Fibroblast of the conjunctiva (primary cell): ENCODE results near the gene MOB3A.

Source experiments
- DNase-seq: peaks from one replicate; pipeline ENCODE4 v3.0.0-alpha.2; 2010; ENCODE audit warnings: low read depth

Gene MOB3A

GRCh38 chr19:2123682-2124387, 27.7 kb upstream of the MOB3A start:
- DNase-seq = no peak

DNA sequence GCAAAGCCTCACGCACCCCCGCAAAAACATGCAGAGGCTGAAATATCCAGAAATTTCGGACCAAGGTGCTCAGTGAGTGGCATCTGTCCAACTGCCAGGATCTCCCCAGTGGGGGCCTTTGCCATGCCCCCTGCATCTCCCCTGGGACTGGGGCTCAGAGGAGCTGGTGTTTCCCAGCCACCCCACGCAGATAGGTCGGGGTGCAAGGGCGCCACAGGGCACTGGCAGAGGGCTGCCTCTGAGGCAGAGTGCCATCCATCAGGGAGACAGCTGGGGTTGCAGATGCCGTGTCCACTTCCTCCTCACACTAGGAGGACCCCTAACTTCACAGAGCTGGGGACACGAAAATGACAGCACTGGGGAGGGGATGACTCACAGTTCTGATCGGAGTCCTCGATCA, 26.9 kb upstream of the MOB3A start:
- DNase-seq = no peak

DNA sequence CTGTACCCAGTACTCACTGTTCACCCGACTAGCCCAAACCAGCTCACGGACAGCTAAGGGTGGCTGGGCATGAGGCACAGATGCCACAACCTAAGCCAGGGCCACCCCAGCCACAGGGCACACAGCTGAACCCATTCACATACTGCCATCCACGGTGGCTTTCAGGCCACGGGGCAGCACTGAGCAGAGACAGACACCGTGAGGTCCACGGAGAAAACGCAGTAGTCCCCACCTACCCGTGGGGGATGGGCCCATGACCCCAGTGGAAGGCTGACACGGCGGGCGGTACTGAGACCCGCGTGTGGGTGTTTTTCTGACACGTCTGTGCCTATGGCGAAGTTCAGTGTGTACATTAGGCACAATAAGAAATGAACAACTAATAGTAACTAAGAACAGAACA, 26.1 kb upstream of the MOB3A start:
- DNase-seq = no peak

DNA sequence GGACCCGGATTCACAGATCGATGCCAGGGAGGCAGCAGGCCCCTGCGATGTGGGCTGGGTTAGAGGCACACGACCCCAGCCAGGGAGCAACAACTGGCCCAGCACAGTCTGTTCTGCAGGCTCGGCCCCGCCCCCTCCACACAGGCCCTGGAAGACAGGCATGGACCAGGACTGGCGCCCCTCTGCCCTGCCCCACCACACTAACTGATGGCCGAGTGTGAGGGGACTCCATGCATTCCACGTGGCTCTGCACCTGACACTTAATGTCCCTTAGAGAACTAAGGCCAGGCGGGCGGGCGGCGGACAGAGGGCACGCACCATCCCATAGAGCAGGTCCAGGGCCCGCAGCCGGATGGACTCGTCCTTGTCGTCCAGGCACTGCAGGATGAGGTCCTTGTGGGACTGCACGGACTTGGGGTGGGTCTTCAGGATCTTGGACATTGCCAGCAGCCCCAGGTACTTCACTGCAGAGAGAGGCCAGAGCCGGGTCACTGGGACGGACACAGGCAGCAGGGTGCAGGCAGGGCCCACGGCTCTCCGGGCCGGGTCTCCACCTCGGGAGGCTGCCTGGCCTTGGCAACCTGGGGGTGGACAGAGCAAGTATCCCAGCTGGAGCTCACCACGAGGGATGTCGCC, 25.4 kb upstream of the MOB3A start:
- no peak for DNase-seq

DNA sequence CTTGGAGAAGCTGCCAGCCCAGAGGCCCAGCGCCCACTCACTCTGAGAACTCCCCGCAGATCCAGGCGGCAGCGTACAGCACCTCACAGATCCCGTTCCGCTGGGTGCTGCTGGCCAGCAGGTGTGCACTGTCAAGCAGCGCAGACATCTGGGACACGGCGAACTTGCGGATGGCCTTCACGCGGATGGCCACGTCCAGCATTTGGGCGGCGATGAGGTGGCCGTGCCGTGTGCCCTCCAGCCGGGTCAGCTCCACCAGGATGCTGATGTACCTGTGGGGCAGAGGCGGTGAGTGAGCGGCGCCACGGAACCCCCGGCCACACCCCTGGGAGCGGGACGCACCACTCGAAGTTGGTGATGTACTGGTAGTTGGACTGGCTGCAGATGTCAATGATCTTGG, 24.7 kb upstream of the MOB3A start:
- DNase-seq = no peak

DNA sequence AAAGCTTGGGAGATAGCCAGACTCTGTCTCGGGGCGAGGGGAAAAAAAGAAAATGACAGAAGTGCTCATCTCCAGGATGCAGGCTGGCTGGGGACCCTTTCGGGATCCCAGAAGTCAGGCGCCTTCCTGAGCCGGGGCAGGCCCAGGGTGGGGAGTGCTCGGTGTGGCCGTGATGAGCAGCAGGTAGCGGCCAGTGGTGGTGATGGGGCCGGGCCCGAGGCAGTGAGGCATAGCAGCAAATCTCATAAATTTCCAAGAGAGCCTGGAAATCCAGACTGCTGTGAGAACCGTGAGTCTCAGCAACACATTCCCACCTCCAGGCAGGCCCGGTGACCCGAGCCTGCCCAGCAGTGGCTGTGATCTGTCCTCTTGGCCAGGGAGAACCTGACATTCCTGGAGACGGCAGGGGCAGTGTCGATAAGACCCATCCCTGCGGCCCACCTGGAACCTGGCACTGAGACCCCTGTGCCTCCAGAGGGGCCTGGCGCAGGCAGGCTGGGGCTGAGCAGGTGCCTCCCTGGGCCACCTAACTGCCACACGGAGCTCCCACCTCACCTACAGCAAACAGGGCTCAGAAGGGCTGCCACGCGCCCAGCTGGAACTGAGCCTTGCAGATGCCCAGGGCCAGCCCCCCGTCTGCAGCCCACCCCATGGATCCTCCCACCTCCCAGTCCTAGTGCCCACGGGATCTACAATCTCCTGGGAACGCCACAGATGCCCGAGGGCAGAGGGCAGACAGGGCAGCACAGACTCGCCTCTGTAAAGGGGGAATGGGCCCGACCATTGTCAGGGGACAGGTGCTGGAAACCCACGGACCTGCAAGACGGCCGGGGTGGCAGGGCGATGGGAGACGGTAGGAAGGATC, 24.0 kb upstream of the MOB3A start:
- DNase-seq = no peak

DNA sequence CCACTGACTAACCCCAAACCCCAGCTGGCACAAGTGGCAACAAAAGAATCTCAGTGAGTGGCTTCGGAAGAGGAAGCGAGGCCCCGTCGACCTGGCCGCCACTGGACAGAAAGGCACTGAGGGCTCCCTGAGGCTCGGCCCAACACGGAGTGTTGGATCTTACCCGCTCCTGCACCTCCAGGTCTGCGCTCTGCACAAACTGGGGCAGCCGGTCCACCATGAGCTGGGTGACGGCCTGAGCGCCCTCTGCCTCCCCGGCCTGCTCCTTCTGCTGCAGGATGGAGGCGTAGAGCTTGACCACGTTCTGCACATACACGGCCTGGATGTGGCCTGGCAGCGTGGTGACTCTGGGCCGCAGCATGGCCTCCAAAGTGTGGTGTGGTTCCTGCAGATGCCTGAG, 22.3 kb upstream of the MOB3A start:
- no peak for DNase-seq

DNA sequence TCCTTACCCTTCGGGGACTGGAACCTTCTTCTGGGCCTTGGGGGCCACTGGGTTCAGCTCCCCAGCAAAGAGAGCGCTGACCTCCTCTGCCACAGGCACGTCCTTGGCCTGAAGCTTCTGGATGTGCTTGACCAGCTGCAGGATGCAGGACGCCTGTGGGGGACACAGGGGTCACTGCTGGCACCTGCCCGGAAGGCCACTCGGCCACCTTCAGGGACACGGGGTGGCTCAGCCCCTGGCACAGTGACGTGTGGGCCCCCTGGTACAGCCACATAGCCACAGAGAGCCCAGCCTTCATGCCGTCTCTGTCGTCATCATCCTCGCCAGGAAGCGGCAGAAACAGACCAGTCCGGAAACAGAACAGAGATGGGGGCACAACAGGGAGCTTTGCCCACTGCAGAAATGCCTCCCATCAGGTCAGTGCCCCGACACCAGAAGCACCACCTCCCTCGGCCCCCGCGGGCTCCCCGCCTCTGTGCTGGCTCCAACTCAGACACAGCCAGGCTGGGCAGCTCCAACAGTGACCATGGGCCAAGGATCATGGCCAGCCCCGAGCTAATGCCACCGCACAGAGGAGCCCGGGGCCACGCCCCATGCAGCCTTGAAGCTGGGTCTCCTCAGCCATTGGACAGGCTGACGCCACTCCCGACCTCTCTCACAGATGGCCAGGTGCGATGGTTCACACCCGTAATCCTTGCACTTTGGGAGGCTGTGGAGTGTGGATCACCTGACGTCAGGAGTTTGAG, 21.3 kb upstream of the MOB3A start:
- DNase-seq = no peak

DNA sequence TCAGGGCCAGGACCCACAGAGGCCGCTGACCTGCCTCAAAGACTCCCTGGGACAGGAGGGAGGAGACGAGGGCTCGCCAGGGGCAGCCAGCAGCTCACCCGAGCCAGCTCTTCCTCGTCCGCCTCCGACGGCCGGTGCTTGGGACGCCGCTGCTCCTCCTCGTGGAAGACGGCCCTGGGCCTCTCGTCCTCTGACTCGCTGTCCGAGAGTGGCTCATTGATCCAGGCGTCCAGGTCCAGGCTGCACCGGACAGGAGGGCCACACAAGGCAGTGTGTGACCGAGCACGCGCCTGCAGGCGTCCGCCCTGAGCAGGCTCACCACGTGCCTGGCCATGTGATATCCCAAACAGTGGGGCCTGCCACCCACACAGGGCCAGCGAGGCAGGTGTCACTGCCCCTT, 20.4 kb upstream of the MOB3A start:
- DNase-seq = no peak

GRCh38 chr19:2115911-2116426, 19.8 kb upstream of the MOB3A start:
- no peak for DNase-seq

- no peak for DNase-seq
These were observed 19.2 kb upstream of the MOB3A start for GRCh38 chr19:2115324-2115723.

DNA sequence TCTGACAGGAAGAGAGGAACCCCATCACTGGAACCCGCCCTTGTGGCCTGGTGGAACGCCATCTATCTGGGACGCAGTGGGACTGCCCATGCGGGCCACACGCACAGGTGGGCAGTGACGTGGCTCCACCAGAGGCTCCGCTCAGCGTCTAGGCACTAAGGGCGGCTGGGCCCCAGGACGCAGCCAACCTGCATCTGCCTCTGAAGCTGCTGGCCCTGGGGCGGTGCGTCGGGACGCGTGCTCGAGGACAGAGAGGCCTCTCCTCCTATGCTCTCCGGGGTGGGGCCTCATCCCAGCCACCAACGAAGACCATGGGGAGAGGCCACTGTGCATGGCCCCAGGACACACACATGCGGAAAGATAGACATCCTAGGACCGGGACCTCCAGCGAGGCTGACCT, 18.7 kb upstream of the MOB3A start:
- DNase-seq = no peak

GRCh38 chr19:2114218-2114617, 18.1 kb upstream of the MOB3A start:
- no peak for DNase-seq

- DNase-seq = no peak
These were observed 17.5 kb upstream of the MOB3A start for GRCh38 chr19:2113439-2114211.

DNA sequence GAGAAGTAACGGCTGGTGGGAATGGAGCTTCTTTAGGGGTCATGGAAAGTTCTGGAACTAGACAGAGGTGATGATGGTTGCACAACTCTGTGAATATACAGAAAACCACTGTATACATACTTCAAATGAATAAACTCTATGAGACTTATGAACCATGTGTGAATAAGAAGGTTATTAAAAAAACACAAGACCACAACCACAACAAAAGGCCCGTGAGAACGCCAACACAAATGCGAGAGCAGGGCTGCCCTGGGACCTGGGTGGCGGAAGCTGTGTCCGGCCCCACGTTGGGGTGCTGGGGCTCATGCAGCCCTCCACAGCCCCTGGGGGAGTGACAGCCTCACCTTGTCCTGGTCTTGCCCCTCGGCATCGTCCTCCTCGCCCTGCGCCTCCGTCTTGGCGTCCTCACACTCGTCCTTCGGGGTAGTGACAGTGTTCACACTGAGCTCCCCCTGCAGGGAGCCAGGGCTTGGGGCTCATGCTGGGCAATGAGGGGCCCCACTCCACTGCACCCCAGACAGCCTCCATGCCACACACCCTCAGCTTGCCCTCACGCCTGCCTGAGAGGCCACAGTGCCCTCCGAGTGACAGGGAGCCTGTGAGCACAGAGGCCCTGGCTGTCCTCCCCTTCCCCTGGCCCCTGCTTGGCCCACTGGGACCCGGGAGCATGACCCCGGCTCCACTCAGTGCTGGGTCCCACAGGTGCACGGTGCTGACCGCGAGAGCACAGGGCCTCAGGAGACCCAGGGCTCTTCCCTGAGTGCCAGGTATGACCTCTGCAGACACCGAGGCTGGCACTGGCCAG, 16.6 kb upstream of the MOB3A start:
- no peak for DNase-seq

- DNase-seq = no peak
These were observed 15.8 kb upstream of the MOB3A start for GRCh38 chr19:2111886-2112285.

DNA sequence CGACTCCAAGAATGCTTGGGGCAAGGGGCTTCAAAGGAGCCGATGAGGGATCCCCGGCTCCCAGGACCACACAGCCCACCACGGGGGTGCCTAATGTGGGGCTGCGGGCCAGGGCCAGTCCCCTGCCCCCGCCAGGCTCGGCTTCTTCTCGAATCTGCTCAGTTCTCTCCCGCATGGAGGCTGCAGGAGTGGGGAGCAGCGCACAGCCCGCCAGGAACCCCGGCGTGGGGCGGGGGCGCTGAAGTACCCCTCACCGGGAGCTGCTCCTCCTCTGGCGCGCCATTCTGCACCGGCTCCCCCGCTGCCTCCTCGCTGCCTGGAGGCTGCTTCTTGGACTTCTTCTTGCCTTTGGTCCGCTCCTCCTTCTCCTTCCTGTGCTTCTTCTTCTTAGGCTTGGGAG, 15.3 kb upstream of the MOB3A start:
- no peak for DNase-seq

GRCh38 chr19:2110822-2111221, 14.7 kb upstream of the MOB3A start:
- no peak for DNase-seq

GRCh38 chr19:2109046-2109864, 13.1 kb upstream of the MOB3A start:
- DNase-seq = no peak
